ENCODE results near the gene OPRL1. TPM values are rescaled to one million over a fixed set of nuclear protein-coding genes. Genes with fewer than 3 reads are reported as not detected.

Gene OPRL1
- total RNA-seq, 1 donor from 2014 or later, result 0.49 TPM

DNA sequence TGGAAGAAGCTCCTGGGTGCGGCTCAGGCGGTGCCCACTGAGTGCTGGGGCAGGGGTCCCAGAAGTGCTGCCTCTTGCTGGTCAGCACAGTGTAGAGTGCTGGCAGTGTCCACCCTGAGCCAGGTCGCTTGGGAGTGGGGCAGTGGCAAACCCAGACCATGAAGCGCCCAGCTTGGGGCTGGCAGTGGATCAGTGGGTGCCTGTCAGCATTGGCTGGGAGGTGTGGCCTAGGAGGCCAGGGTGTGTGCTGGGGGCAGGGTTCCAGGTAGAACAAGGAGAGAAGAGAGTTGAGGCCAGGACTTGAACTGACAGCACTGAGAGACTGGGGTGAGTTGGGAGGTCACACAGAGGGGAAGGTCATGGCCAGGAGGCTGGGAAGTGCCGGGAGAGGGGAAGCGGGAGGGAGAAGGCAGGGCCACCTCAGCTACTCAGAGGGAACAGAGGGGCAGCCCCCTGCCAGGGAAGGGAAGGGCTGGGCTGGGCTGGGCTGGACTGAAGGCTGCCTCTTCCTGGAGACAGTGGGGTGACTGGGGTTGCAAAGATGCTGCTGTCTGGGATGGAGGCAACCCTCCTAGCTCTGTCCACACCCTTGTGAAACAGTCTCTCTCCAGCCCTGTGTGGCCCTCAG, 12.8 kb upstream of the OPRL1 start:
- DNase-seq (ENCODE audit: missing footprints), result no peak
- intact Hi-C loops (cut with DNase I), result no loop called here
- ATAC-seq, result no peak

DNA sequence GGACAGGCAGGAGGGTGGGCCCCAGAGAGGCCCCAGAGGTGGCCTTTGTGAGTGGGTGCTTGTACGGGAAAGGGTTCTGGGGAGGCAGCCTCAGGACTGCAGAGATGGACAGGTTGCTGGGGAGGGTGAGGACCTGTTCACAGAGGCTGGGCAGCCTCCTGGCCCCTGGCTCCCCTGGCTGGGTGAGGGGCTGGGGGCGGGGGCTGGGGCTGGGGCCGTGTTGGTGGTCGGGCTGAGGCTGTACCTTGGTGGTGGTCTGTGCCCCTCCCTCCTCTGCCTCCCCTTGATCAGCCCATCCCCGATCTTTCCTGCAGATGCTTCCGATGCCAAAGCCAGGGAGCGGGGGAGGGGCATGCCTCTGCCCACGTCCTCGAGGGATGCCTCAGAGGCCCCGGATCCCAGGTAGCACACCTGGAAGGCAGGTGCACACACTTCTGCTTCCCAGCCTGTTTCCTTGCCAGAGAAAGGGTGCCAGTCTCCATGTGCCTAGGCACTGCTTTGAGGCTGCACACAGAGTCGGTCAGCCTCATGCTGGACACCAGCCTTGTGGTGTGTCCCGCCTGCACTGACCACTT, 12.1 kb upstream of the OPRL1 start:
- no peak for ATAC-seq
- intact Hi-C loops (cut with DNase I), result no loop called here
- DNase-seq (ENCODE audit: missing footprints), result no peak

DNA sequence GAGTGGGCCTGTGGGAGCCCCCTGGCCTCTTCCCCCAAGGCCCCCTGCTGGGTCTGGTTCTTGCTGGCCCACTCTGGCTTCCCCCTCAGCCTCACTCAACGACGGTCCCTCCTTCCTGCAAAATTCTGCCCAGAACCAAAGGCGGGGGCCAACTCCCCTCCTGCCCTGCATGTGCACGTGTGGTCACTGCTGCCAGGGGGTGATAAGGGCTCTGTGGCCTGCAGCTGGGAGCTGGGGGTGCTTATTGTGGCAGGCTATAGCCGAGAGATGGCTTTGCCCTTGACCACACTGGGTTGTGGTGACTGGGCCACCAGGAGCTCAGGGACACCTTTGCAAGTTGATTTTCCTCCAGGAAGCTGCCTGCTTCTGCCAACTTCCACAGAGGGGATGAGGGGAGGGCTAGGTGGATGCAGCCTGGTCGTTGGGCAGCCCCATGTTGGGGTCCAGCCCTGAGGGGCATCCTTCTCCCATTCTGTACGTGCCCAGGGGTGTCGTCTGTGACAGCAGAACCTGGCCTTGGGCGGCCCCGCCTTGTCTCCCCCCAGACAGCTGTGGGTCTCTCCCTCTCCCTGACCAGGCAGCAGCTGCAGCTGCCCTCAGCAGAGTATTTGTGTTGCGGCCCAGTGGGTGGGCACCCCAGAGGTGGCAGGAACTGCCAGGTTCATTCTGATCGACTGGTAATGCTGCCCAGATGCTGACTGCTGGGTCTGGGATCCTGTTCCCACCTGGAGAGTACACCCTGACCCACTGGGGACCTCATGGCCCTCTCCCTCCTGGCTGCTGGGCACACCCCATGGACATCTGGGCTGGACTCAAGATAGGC, 11.3 kb upstream of the OPRL1 start:
- ATAC-seq (no peak), DNase-seq (ENCODE audit: missing footprints) (no peak)
- intact Hi-C loops (cut with DNase I), result no loop called here

DNA sequence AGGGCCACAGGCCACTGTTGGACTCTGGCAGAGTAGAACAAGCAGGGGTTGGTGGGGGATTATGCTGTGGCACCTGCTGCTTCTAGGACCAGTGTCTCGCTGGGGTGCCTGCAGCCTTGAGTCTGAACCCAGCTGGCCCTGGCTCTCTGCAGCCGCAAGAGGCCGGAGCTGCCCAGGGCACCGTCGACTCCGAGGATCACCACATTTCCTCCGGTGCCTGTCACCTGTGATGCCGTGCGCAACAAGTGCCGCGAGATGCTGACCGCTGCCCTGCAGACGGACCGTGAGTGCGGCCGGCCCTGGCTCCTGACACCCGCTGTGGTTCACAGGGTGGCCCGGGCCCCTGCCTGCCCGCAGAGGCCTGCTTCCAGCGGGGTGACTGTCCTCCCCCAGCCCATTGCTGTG, 10.7 kb upstream of the OPRL1 start:
- intact Hi-C loops (cut with DNase I), result no loop called here
- DNase-seq (ENCODE audit: missing footprints), result no peak
- ATAC-seq, result no peak

DNA sequence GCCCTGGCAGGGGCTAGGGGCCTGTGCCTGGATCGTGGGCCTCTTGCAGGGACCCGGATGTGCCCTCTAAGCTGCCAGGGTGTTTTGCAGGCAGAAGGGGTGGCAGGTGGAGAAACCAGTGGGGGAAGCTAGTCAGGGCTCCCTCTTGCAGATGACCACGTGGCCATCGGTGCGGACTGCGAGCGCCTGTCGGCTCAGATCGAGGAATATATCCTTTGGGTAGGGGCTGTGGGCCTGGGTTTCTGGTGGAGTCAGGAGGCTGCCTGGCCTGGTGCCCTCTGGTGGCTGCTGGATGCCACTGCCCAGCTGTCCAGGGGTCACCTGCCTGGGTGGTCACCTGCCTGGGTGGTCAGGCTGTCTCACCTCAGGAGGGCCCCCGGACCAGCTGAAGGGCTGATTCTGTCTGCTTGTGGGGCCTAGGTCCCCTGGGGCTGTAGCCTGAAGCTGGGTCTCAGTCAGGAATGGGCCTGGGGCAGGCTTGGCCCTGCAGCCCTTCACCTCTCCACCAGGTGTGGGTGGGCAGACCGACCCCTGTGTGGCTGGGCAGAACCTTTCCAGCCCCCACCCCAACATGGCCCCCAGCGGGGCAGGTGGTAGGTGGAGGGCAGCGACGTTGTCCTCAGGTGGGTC, 10.2 kb upstream of the OPRL1 start:
- ATAC-seq (no peak), DNase-seq (ENCODE audit: missing footprints) (peak; percentile 50)
- intact Hi-C loops (cut with DNase I), result no loop called here

DNA sequence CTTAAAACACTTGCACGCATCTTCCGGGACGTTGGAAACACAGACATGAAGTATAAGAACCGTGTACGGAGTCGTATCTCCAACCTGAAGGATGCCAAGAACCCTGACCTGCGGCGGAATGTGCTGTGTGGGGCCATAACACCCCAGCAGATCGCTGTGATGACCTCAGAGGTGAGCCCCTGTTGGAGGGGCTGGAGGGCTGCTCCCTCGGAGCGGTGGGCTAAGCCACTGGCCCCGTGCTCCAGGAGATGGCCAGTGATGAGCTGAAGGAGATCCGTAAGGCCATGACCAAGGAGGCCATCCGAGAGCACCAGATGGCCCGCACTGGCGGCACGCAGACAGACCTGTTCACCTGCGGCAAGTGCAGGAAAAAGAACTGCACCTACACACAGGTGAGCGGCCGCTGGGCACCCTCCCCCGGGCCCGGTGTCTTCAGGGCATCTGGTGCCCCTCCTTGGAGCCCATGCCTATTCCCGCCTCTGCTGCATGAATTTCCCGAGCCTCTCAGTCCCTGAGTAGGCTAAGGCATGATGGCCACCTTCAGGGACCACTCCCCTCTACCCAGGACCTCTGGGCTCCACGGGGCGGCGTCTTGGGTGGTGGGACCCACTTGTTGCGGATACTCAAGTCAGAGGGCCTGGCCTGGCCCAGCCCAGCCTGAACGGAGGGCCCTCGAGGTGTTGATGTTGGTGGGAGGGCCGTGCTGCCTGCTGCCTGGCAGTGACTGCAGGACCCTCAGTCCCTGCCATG, 9.5 kb upstream of the OPRL1 start:
- DNase-seq (ENCODE audit: missing footprints) (peak; percentile 34), ATAC-seq (no peak)
- intact Hi-C loops (cut with DNase I), result no loop called here

DNA sequence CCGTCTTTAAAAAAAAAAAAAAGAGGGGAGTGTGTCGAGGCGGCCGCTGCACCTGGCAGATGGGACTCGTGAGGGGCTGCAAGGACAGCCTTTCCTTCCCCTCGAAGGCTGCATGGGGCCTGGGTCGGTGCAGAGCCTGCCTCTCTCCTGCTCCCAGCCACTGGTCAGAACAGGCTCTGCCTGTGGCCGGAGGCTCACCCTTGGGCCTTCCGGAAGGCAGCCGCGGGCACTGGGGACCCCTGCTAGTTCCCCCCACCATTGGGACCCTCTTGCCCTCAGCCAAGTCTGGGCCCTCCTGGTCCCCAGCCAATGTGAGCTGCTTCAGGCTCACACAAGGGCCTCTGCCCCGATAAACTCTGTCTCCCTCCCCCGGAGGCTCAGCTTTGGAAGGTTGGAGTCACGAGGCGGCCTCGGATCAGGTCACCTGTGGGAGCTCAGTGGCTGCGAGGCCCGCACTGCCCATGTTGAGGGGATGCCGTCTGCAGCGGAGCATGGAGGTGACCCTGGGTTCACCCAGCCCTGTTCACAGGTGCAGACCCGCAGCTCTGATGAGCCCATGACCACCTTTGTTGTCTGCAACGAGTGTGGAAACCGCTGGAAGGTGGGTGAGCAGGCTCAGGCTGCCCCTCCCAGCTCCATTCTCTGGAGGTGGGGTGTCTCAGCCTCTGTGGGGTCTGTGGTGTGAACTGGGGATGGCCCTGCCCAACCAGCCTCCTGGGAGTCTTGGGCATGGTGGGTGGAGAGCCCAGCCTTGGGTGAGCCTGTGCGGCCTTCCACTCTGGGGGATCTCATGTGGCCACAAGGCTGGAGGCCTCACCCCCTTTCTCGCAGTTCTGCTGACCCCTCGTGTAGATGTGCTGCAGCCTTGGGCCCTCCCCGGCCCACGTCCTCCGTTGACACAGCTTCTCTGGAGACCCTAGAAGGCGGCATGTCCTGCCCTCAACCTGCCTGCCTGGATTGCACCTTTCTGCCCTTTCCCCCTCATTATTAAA, 8.2 kb upstream of the OPRL1 start:
- ATAC-seq (no peak), DNase-seq (ENCODE audit: missing footprints) (peak; percentile 58)

DNA sequence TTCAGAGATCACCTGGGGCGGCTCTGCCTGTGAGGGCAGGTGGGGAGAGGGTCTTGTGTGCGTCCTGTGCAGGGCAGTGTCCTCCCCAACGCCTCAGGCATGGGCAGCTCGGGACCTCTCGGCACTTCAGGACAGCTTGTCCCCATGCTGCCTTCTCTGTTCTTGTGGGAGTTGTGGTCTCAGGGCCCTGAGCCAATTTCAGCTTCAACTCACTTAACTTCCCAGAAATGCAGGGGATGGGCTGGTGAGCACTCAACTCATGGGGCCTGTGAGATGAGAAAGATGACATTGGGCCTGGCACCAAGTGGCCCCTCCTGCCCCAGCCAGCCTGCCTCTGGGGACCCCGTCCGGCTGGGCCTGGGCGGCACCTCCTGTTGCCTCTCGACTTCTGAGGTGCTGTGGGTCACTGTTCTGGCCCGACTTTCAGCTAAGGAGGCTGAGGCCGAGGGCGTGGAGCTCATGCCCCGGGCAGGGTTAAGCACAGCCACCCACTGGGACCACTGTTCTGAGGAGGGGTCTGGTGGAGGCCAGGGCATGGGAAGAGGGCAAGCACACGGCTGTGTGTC, 7.3 kb upstream of the OPRL1 start:
- DNase-seq (ENCODE audit: missing footprints) (peak; percentile 42), ATAC-seq (no peak)
- intact Hi-C loops (cut with DNase I), result no loop called here

More for the DNA sequence above, 8.2 kb upstream of the OPRL1 start:
- intact Hi-C loops (cut with DNase I), result no loop called here

DNA sequence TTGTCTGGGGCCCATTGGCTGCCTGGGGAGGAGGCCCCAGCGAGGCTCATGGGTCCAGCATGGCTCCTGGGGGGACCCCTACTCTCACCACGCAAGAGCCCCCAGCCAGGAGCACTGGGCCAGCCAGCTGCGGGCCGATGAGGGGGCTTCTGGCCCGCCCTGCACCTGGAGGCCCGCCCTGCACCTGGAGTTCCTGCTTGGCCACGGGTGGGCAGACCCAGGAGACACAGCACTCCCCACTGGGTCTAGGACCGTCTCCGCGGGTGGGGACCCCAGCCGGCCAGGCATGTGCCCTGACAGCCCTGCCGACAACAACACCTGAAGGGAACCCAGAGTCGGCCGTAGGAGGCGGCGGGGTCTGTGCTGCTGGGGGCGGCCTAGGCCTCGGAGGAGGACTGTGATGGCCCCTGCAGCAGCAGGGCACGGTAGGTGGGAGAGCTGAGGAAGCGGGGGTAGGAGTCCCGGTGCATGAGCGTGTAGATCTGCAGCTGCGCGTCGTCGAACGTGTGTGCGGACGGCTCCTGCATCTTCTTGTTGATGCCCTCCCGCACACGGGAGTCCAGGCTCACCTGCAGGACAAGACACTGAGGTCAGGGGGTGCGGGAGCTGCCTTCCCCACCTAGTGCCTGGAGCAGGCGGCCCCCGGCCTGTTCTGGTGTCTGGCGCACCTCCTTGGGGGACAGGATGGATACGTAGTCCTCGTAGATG, 6.3 kb upstream of the OPRL1 start:
- peak; percentile 66 for DNase-seq (ENCODE audit: missing footprints)
- intact Hi-C loops (cut with DNase I), result no loop called here
- no peak for ATAC-seq

DNA sequence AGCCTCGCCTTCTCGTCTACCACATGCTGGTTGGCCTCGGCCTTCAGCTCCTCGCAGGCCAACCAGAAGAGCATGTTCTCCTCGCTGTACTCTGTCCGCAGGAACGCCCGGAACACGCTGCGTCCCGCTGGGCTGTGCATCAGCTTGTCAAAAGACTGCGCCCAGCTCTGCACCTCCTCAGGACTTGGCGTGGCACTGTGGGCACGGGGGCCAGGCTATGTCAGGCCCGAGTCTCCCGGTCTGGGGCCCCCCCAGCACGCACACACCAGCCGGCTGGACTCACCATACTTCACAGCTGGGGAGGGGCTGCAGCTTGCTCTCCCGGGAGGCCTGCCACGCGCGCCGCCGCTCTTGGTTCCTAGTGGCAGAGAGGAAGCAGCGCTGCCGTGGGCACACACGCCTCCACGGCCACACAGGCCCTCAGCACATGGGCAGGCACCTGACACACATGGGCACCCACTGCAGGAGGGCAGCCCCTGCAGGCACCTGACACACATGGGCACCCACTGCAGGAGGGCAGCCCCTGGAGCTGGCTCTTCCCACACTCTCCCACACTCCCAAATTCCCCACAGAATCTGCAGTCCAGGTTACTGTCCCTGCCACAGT, 5.6 kb upstream of the OPRL1 start:
- ATAC-seq (no peak), DNase-seq (ENCODE audit: missing footprints) (peak; percentile 67)
- intact Hi-C loops (cut with DNase I), result no loop called here

DNA sequence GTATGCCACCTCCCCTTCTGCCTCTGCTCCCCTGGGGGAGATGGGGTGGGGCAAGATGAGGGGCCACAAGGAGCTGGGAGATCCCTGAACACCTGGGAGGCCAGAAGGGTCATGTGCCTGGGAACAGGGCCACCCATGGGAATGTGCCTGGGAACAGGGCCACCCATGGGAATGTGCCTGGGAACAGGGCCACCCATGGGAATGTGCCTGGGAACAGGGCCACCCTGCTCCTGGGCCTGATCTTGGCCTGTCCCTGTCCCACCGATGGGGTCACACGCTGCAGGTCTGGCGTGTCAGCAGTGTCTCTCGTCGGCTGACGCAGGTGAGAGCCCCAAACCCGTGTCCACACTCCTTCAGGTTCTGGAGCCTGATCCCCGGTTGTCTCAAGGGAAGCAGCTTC, 4.9 kb upstream of the OPRL1 start:
- DNase-seq (ENCODE audit: missing footprints), result no peak
- intact Hi-C loops (cut with DNase I), result no loop called here
- no peak for ATAC-seq

DNA sequence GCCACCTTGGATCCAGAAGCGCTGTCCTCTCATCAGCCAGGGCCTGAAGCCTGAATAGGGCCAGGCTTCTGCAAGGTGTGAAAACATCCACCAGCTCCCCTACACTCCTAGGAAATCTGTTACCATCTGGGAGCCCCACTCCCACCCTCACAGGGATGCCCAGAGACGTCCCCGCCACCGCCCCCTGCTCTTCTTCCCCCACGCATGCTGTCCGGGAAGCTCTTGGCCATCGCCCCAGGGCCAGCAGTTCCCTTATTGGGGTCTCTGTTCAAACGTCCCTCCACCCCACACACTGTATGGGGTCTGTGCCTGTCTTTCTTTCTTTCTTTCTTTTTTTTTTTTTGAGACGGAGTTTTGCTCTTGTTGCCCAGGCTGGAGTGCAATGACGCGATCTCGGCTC, 4.3 kb upstream of the OPRL1 start:
- DNase-seq (ENCODE audit: missing footprints) (peak; percentile 68), ATAC-seq (no peak)
- intact Hi-C loops (cut with DNase I), result no loop called here

DNA sequence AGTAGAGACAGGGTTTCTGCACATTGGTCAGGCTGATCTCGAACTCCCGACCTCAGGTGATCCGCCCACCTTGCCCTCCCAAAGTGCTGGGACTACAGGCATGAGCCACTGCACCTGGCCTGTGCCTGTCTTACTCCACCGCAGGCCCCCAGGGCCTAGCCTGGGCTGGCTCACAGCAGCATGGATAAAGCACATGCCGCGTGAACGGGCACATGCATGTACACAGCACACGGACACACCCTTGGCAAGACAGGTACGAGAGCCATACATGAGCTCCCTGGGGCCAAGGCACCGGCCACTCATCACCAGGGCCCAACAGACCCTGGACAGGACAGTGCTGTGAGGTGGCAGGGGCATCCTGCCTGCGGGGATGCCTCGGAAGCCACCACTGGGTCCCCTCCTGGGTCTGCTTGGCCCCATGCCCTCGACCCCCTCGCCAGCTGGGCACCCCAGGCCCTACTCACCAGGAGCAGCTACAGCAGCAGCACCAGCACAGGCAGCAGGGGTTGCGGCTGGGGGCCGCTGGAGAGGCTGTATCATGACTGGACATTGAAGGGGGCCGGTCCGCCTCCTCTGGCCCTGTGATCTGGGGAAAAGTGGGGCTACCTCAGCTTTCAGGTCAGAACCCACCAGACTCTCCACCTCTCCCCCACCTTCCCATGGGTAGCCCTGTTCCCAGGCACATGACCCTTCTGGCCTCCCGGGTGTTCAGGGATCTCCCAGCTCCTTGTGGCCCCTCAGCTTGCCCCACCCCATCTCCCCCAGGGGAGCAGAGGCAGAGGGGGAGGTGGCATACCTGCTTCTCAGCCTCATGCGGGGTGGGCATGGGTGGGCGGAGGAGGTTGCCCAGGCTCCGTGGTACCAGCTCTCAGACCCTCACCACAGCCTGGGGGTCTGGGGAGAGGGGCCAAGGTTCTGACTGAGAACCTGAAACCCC, 3.6 kb upstream of the OPRL1 start:
- peak; percentile 56 for DNase-seq (ENCODE audit: missing footprints)
- ATAC-seq, result no peak
- intact Hi-C loops (cut with DNase I), result no loop called here

DNA sequence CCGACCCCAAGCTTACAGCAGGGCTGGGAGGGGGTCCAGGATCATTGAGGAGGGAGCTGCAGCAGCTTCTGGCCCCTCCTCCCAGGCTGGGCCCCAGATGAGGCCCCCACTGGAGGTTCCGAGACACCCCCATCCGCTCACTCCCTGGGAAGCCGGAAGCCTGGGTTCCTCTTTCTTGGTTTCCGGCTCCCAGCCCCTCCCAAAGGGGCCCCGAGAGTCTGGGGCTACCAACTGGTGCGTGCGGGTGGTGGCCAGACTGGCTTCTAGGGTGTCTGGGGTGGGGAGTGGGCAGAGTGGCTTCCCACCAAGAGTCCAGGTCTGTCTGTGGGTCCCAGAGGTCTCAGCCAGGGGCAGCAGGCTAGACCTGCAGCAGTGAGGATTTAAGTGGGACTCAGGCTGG, 2.8 kb upstream of the OPRL1 start:
- DNase-seq (ENCODE audit: missing footprints), result peak; percentile 83
- intact Hi-C loops (cut with DNase I), result no loop called here

DNA sequence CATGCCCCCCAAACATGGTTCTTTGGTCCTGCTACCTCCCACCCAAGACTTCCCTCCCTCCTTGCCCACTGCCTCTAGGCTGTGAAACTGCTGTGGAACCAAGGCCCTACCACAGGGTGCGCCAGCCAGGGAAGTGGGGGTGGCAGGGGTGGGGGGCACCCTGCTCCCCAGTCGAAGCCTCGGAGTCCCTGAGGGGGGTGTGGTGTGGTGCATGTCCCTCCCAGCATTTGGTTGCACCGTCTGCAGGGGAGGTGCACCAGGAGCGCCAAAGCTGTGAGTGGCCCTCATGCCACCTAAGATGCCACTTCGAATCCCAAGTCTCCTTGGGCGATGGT, 2.4 kb upstream of the OPRL1 start:
- no peak for ATAC-seq
- no peak for DNase-seq (ENCODE audit: missing footprints)
- intact Hi-C loops (cut with DNase I), result no loop called here

More for the DNA sequence above, 2.8 kb upstream of the OPRL1 start:
- ATAC-seq, result no peak

All from Right ventricle myocardium inferior (tissue), 1 donor.